Activated naive CD8-positive, alpha-beta T cell treated with anti-CD3 and anti-CD28 coated beads for 36 hours (primary cell): ENCODE measurements around the gene MAP6. TPM values are rescaled to one million over a fixed set of nuclear protein-coding genes. Genes with fewer than 3 reads are reported as not detected.
"Not testable (repeated sequence)": the region's sequence is repeated elsewhere in the genome, so short reads cannot be mapped to it uniquely, and the experiment has no call there.

Experiments
- DNase-seq: peaks from one replicate; pipeline ENCODE4 v3.0.0; 2021
- H3K27ac Mint-ChIP-seq: one replicate; pipeline ENCODE4 v1.8.0; 2022; ENCODE audit warnings: mild to moderate bottlenecking, moderate library complexity, mixed read lengths
- H3K27me3 Mint-ChIP-seq: one replicate; pipeline ENCODE4 v1.8.0; 2022; ENCODE audit warnings: mild to moderate bottlenecking, mixed read lengths
- H3K36me3 Mint-ChIP-seq: one replicate; pipeline ENCODE4 v1.8.0; 2021; ENCODE audit warnings: mild to moderate bottlenecking, mixed read lengths
- H3K4me1 Mint-ChIP-seq: one replicate; pipeline ENCODE4 v1.8.0; 2021; ENCODE audit warnings: mixed read lengths
- H3K4me3 Mint-ChIP-seq: one replicate; pipeline ENCODE4 v1.8.0; 2022; ENCODE audit warnings: mild to moderate bottlenecking, moderate library complexity, mixed read lengths
- H3K9me3 Mint-ChIP-seq: one replicate; pipeline ENCODE4 v1.8.0; 2022; ENCODE audit warnings: mixed read lengths
- total RNA-seq, 2 experiments: library from RNA; stranded (reverse); gene quantifications; one replicate each; pipeline ENCODE4 v1.2.3, GENCODE V29; 2021

Gene MAP6
- total RNA-seq, 2 experiments from 2014 or later: not detected

DNA sequence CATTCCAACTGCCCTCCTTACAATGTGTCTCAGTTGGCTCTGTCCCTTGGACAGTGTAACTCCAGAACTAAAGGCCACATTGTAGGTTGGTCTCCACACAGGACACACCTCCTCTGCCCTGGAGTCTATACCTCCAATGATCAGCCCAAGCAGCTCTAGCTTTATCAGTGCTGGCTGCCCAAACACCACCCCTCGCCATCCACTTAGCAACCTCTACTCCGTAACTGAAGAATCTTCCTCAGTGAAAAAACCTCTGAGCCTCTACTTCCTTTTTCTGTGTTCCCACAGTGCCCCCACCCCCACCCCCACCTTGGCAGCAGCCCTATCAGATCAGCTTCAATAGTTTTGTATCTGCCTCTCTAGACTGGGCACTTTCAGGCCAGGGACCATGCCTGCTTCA, 73.4 kb downstream of the MAP6 start:
- Mint-ChIP-seq H3K36me3 (no peaks in the 10 kb centered on the region), H3K4me1 (no peaks in the 10 kb centered on the region), H3K4me3 (no peak overlapping the region), H3K27me3 (no peaks in the 10 kb centered on the region), H3K9me3 (no peaks in the 10 kb centered on the region), H3K27ac (no peak overlapping the region)
- no peak for DNase-seq

GRCh38 chr11:75594211-75594610, 74.6 kb downstream of the MAP6 start:
- Mint-ChIP-seq H3K36me3 (no peaks in the 10 kb centered on the region), H3K4me1 (no peaks in the 10 kb centered on the region), H3K27ac (no peak overlapping the region), H3K9me3 (no peaks in the 10 kb centered on the region), H3K4me3 (no peak overlapping the region), H3K27me3 (no peaks in the 10 kb centered on the region)
- no peak for DNase-seq

DNA sequence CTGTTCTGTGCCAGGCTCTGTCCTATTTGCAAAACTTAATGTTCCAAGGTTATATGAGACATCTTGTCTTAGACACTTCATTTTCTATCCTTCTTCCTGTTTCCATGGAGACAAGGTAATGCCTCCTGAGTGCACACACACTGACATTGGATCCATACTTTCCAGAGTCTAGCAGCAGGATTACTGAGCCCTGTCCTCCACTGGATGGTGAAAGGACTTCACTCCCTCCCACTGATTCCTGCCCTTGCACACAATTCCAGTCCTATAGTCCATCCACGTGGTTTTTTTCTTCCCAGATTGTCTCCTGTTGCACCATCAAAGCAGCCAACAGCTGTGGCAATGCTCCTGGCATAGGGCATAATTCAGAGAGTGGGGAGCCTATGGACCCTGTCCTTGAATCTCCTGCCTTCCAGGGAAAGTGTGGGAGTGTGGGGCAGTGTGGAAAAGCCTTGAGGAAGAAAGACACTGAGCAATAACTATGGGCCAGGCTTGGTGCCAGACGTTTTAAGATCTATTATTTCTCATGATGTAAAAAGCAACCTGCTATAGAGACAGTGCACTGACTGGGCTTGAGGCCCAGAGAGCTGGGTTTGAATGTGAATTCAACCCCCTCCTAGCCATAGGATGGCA, 75.4 kb downstream of the MAP6 start:
- Mint-ChIP-seq H3K4me3 (no peak overlapping the region), H3K27ac (no peak overlapping the region)

GRCh38 chr11:75592715-75593114, 76.1 kb downstream of the MAP6 start:
- no peak for DNase-seq
- H3K27me3 Mint-ChIP-seq: no peaks in the 10 kb centered on the region
- H3K27ac Mint-ChIP-seq: no peak overlapping the region
- no peak overlapping the region for H3K4me3 Mint-ChIP-seq
- H3K4me1 Mint-ChIP-seq: no peaks in the 10 kb centered on the region
- H3K36me3 Mint-ChIP-seq: no peaks in the 10 kb centered on the region
- H3K9me3 Mint-ChIP-seq: no peaks in the 10 kb centered on the region

More for the DNA sequence above, 75.4 kb downstream of the MAP6 start:
- DNase-seq: no peak
- H3K9me3 Mint-ChIP-seq: no peaks in the 10 kb centered on the region
- H3K36me3 Mint-ChIP-seq: no peaks in the 10 kb centered on the region
- no peaks in the 10 kb centered on the region for H3K4me1 Mint-ChIP-seq
- H3K27me3 Mint-ChIP-seq: no peaks in the 10 kb centered on the region

DNA sequence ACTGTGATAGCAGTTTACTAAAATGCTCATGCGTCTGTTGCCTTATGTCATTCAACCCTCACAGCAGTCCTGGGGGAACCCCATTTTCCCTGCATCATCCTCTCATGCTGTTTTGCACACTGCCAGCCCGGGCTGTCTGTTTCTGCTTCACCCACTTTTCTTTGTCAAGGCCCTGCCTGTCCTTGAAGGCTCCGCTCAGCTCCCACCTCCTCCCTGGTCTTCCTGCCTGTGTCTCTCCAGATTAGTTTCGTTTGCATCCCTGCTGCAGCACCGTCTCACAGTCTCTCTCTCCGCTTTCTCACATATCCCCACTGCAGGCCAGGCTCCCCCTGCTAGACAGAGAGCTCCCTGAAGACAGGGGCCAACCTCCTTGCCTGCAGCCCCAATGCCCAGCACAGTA, 76.9 kb downstream of the MAP6 start:
- H3K36me3 Mint-ChIP-seq: no peaks in the 10 kb centered on the region
- no peaks in the 10 kb centered on the region for H3K4me1 Mint-ChIP-seq
- no peaks in the 10 kb centered on the region for H3K27me3 Mint-ChIP-seq
- H3K9me3 Mint-ChIP-seq: no peaks in the 10 kb centered on the region
- no peak overlapping the region for H3K4me3 Mint-ChIP-seq
- DNase-seq: no peak
- no peak overlapping the region for H3K27ac Mint-ChIP-seq

DNA sequence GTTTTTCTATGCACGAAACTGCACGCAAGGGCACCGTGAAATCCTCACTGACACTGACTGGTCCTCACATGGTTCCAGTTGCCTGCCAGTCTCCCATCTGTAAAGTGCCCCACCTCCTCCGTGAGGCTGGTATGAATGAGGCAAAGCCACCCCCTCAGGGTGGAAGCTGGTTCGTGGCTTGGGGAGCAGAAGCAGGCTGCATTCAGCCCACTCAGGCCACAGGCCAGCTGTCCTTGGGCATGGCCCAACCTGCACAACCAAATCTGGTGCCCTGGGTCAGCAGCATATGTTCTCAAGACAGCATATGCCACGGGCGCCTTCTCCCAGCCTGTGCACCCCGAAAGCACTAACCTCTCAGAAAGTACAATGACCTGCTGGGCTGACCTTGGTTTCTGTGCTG, 77.5 kb downstream of the MAP6 start:
- no peaks in the 10 kb centered on the region for H3K4me1 Mint-ChIP-seq
- H3K9me3 Mint-ChIP-seq: no peaks in the 10 kb centered on the region
- H3K36me3 Mint-ChIP-seq: no peaks in the 10 kb centered on the region
- H3K27ac Mint-ChIP-seq: no peak overlapping the region
- no peaks in the 10 kb centered on the region for H3K27me3 Mint-ChIP-seq
- no peak overlapping the region for H3K4me3 Mint-ChIP-seq
- no peak for DNase-seq

GRCh38 chr11:75589933-75590332, 78.9 kb downstream of the MAP6 start:
- no peaks in the 10 kb centered on the region for H3K4me1 Mint-ChIP-seq
- H3K4me3 Mint-ChIP-seq: no peak overlapping the region
- H3K9me3 Mint-ChIP-seq: no peaks in the 10 kb centered on the region
- H3K27me3 Mint-ChIP-seq: no peaks in the 10 kb centered on the region
- no peak overlapping the region for H3K27ac Mint-ChIP-seq
- DNase-seq: no peak
- no peaks in the 10 kb centered on the region for H3K36me3 Mint-ChIP-seq

GRCh38 chr11:75589051-75589450, 79.8 kb downstream of the MAP6 start:
- Mint-ChIP-seq H3K27ac (no peak overlapping the region), H3K4me1 (no peaks in the 10 kb centered on the region), H3K4me3 (no peak overlapping the region), H3K9me3 (no peaks in the 10 kb centered on the region), H3K27me3 (no peaks in the 10 kb centered on the region), H3K36me3 (no peaks in the 10 kb centered on the region)
- no peak for DNase-seq

- DNase-seq: no peak
- H3K36me3 Mint-ChIP-seq: no peaks in the 10 kb centered on the region
- no peak overlapping the region for H3K27ac Mint-ChIP-seq
- no peaks in the 10 kb centered on the region for H3K4me1 Mint-ChIP-seq
- H3K9me3 Mint-ChIP-seq: no peaks in the 10 kb centered on the region
- no peaks in the 10 kb centered on the region for H3K27me3 Mint-ChIP-seq
- no peak overlapping the region for H3K4me3 Mint-ChIP-seq
Observed at GRCh38 chr11:75588051-75588481, 80.8 kb downstream of the MAP6 start.

- no peak for DNase-seq
- Mint-ChIP-seq H3K27ac (no peak overlapping the region), H3K27me3 (no peaks in the 10 kb centered on the region), H3K4me3 (no peak overlapping the region), H3K36me3 (no peaks in the 10 kb centered on the region), H3K9me3 (no peaks in the 10 kb centered on the region), H3K4me1 (peaks cover 11% of the 10 kb centered on the region)
Observed at GRCh38 chr11:75586395-75586794, 82.4 kb downstream of the MAP6 start.

DNA sequence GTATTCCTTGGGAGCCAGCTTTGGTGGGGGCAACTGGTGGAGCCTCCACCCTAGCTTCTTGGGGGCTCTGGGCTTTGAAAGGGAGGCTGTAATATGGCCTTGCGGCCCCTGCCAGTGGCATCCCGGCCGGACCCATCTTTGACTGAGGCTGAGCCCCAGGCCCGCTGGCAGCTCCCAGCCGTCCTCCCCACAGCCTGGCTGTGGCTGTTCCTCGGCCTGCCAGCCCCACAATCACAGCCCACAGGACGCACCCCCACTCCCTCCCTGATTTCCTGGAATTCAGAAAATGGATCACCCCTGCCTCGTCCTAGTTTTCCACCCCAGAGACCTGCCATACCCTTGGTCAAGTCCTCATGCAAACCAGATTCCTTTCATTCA, 83.6 kb downstream of the MAP6 start:
- Mint-ChIP-seq H3K9me3 (no peaks in the 10 kb centered on the region), H3K4me3 (no peak overlapping the region), H3K4me1 (peaks cover 14% of the 10 kb centered on the region), H3K27ac (no peak overlapping the region), H3K36me3 (no peaks in the 10 kb centered on the region), H3K27me3 (no peaks in the 10 kb centered on the region)
- DNase-seq: no peak

DNA sequence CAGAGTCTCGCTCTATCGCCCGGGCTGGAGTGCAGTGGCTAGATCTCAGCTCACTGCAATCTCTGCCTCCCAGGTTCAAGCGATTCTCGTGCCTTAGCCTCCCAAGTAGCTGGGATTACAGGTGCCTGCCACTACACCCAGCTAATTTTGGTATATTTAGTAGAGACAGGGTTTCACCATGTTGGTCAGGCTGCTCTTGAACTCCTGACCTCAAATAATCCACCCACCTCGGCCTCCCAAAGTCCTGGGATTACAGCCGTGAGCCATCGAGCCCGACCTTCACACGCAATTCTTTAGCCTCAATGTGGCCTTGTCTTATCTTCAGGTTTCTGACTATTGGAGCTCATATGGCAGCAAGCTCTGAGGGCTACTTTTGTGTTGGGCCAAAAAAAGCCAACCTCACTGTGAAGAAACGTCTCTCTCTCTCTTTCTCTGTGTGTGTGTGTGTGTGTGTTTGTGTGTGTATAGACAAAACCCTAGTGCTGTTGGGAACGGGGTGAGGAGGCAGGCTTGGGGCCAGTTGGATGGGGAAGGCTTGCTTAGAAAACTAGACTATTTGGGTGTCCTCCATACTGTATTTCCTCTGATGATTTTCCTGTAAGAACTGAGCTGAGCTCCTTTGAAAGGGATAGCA, 84.1 kb downstream of the MAP6 start:
- not testable (repeated sequence) for H3K36me3 Mint-ChIP-seq, H3K9me3 Mint-ChIP-seq, H3K27ac Mint-ChIP-seq, DNase-seq, H3K27me3 Mint-ChIP-seq
- Mint-ChIP-seq H3K4me3 (peak overlapping the region; percentile 59), H3K4me1 (peaks cover 14% of the 10 kb centered on the region)

DNA sequence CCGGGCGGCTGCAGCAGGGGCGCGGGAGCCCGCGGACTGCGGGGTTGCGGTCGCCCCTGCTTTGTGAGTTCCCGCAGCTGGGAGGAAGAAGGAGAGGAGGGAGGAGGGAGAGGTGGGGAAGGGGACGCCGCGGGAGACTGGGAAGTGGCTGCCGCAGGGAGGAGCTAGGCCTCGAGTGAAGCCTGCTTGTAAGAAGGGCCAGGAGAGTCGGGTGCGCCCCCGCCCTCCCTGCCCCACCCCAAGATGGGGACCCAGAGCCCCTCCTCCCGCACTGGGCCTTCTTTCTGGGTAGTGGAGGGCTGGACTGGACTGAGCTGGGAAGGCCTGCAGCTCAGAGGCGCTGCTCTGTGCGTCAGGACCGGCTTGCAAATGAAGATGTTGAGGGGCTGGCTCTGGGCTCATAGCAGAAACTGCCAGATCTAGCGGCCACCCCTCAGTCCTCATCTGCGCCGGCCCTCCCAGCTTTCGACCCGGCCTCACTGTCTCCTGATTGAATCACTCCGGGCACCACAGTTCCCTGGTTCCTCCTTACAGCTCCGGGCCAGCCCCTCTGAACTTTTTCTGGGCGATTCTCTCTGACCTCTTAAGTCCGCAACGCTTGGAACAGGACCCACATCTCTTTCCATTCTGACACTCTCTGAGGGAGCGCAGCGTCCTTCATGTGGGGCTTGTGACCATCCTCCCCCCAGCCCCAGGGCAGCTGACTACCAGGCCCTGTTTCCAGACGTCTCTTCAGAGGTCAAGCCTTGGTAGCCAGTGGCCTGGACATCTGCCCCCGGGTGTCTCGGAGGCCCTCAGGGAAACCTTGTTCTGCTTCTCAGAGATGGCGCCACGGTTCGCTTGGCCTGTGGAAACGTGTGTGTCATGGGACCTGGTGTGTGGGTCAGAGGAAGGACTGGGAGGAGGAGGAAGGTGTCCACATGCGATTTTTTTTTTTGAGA, 84.8 kb downstream of the MAP6 start:
- Mint-ChIP-seq H3K4me3 (peak overlapping the region; percentile 74), H3K9me3 (no peaks in the 10 kb centered on the region), H3K4me1 (peaks cover 17% of the 10 kb centered on the region), H3K36me3 (no peaks in the 10 kb centered on the region), H3K27me3 (no peaks in the 10 kb centered on the region), H3K27ac (peak overlapping the region; percentile 64)
- DNase-seq: no peak

GRCh38 chr11:75582895-75583717, 85.7 kb downstream of the MAP6 start:
- Mint-ChIP-seq H3K4me3 (peak overlapping the region; percentile 79), H3K4me1 (peaks cover 17% of the 10 kb centered on the region), H3K9me3 (no peaks in the 10 kb centered on the region), H3K27ac (peak overlapping the region; percentile 78), H3K36me3 (no peaks in the 10 kb centered on the region), H3K27me3 (no peaks in the 10 kb centered on the region)
- DNase-seq: peak; percentile 79

GRCh38 chr11:75582506-75582894, 86.3 kb downstream of the MAP6 start:
- Mint-ChIP-seq H3K36me3 (no peaks in the 10 kb centered on the region), H3K27ac (peak overlapping the region; percentile 78), H3K4me1 (peaks cover 17% of the 10 kb centered on the region), H3K9me3 (no peaks in the 10 kb centered on the region), H3K4me3 (peak overlapping the region; percentile 79), H3K27me3 (no peaks in the 10 kb centered on the region)
- no peak for DNase-seq
